Vagina (tissue), 2 donors: Measurements from ENCODE around the gene TRNAU1AP.

Source experiments
- CTCF ChIP-seq, 3 experiments: fragments of 450-650 bp in 2 of 3; fragments of 200-600 bp in 1 of 3; sonication (generic) in 1 of 3; IDR thresholded peaks; one replicate each; pipeline ENCODE4 v1.5.1; 2017 to 2019; ENCODE audit warnings: antibody characterized with exemption in 3 of 3, mild to moderate bottlenecking in 2 of 3, moderate library complexity in 2 of 3
- POLR2A ChIP-seq, 2 donors: fragments of 450-650 bp; IDR thresholded peaks; one replicate each; pipeline ENCODE4 v1.6.1; 2017; ENCODE audit warnings: antibody characterized with exemption in 2 of 2, mild to moderate bottlenecking in 2 of 2, moderate library complexity in 2 of 2
- POLR2AphosphoS5 ChIP-seq, 2 donors: sonication (generic); formaldehyde crosslinking; IDR thresholded peaks; one replicate each; pipeline ENCODE4 v1.9.0; 2017; ENCODE audit warnings: antibody characterized with exemption in 2 of 2, mild to moderate bottlenecking in 2 of 2, low read depth in 1 of 2; ENCODE audit not compliant: insufficient read depth in 1 of 2

GRCh38 chr1:28535180-28535579 is 17.7 kb upstream of the TRNAU1AP start:
- no peak for TF ChIP-seq POLR2AphosphoS5 (IDR thresholded peaks at IDR 0.05; ENCODE audit: insufficient read depth in 1 of 2, low read depth in 1 of 2)
- TF ChIP-seq CTCF (IDR thresholded peaks at IDR 0.05): no peak
- TF ChIP-seq POLR2A (IDR thresholded peaks at IDR 0.05): no peak
